ENCODE results near the gene NSUN7. TPM values are rescaled to one million over a fixed set of nuclear protein-coding genes. Genes with fewer than 3 reads are reported as not detected.

Gene NSUN7
- total and polyA plus RNA-seq, 9 of the 15 experiments (the other 6 are each of a cell fraction or from before 2014, with no cell fraction given): not detected

- TF ChIP-seq, protein P1, sequence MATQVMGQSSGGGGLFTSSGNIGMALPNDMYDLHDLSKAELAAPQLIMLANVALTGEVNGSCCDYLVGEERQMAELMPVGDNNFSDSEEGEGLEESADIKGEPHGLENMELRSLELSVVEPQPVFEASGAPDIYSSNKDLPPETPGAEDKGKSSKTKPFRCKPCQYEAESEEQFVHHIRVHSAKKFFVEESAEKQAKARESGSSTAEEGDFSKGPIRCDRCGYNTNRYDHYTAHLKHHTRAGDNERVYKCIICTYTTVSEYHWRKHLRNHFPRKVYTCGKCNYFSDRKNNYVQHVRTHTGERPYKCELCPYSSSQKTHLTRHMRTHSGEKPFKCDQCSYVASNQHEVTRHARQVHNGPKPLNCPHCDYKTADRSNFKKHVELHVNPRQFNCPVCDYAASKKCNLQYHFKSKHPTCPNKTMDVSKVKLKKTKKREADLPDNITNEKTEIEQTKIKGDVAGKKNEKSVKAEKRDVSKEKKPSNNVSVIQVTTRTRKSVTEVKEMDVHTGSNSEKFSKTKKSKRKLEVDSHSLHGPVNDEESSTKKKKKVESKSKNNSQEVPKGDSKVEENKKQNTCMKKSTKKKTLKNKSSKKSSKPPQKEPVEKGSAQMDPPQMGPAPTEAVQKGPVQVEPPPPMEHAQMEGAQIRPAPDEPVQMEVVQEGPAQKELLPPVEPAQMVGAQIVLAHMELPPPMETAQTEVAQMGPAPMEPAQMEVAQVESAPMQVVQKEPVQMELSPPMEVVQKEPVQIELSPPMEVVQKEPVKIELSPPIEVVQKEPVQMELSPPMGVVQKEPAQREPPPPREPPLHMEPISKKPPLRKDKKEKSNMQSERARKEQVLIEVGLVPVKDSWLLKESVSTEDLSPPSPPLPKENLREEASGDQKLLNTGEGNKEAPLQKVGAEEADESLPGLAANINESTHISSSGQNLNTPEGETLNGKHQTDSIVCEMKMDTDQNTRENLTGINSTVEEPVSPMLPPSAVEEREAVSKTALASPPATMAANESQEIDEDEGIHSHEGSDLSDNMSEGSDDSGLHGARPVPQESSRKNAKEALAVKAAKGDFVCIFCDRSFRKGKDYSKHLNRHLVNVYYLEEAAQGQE (IDR thresholded peaks at IDR 0.05; ENCODE audit: borderline replicate concordance): no peak
- TF ChIP-seq, protein P1 (CRISPR knock-in tag; IDR thresholded peaks at IDR 0.05; ENCODE audit: low read depth): no peak
Observed at GRCh38 chr4:40857956-40858355, 108.2 kb downstream of the NSUN7 start (continued).

- TF ChIP-seq, protein P2, sequence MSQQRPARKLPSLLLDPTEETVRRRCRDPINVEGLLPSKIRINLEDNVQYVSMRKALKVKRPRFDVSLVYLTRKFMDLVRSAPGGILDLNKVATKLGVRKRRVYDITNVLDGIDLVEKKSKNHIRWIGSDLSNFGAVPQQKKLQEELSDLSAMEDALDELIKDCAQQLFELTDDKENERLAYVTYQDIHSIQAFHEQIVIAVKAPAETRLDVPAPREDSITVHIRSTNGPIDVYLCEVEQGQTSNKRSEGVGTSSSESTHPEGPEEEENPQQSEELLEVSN (IDR thresholded peaks at IDR 0.05; ENCODE audit: borderline replicate concordance in 1 of 2, extremely low read depth in 1 of 2, insufficient read depth in 1 of 2, insufficient read length in 1 of 2, low read depth in 1 of 2, low read length in 1 of 2, poor library complexity in 1 of 2, severe bottlenecking in 1 of 2): no peak
- TF ChIP-seq ZNF165 (CRISPR knock-in tag; IDR thresholded peaks at IDR 0.05; ENCODE audit: borderline replicate concordance): no peak
- H3K9me1 ChIP-seq (ENCODE audit: control insufficient read depth, insufficient read depth, low read length): no peaks in the 10 kb centered on the region
- CTCF ChIA-PET (ENCODE audit: low intra/inter-chr PET ratio): no interaction called here
Observed at GRCh38 chr4:40858962-40859361, 109.2 kb downstream of the NSUN7 start.

More at GRCh38 chr4:40858962-40859361, 109.2 kb downstream of the NSUN7 start:
- peaks cover 14 to 32% of the 10 kb centered on the region in 2 experiments; a peak in 4 of 5 replicates for H3K27me3 ChIP-seq (ENCODE audit: control insufficient read depth in 2 of 2, insufficient read depth in 2 of 2, low read length in 2 of 2)
- H3K4me1 ChIP-seq (replicated peaks in 1 of 2; ENCODE audit: control insufficient read depth in 2 of 2, insufficient read depth in 2 of 2, low read length in 2 of 2): peaks cover 0 to 7% of the 10 kb centered on the region in 2 experiments; a peak in 2 of 5 replicates
- no peak overlapping the region for H3K9ac ChIP-seq (ENCODE audit: insufficient read depth in 1 of 2, low read depth in 2 of 2, low read length in 2 of 2)
- H3K36me3 ChIP-seq (ENCODE audit: control insufficient read depth, insufficient read depth, low read length): no peaks in the 10 kb centered on the region
- DNase-seq (ENCODE audit: extremely low read depth in 1 of 4, low spot score in 3 of 4) (no peak), FAIRE-seq (no peak), ATAC-seq (no peak)
- H4K20me1 ChIP-seq (replicated peaks; ENCODE audit: control insufficient read depth, insufficient read depth, low read length): no peaks in the 10 kb centered on the region
- H3K27ac ChIP-seq (ENCODE audit: extremely low read depth, low read depth, low read length): no peak overlapping the region
- intact Hi-C loops (cut with micrococcal nuclease) (no loop called here), in situ Hi-C loops (cut with MboI) (no loop called here)
- no peaks in the 10 kb centered on the region for H3K79me2 ChIP-seq (ENCODE audit: control insufficient read depth, insufficient read depth, low read length)
- POLR2A ChIA-PET: no interaction called here
- no peak overlapping the region for H2AFZ ChIP-seq (ENCODE audit: low read depth, low read length)
- H3K4me3 ChIP-seq: no peak overlapping the region
- H3K4me2 ChIP-seq (ENCODE audit: insufficient read depth, low read length): no peak overlapping the region
- BruUV-seq (replicated peaks): no TSS peak
- H3K9me3 ChIP-seq (replicated peaks; ENCODE audit: control insufficient read depth, insufficient read depth, low read depth, low read length): no peaks in the 10 kb centered on the region
- WGBS (ENCODE audit: insufficient coverage, low coverage, missing lambda C conversion rate): 0% methylated on average over 2 of the region's 2 CpGs

All from K562 (cell line).